Measurements from ENCODE around the gene SUB1.
"Not testable (repeated sequence)": the region's sequence is repeated elsewhere in the genome, so short reads cannot be mapped to it uniquely, and the experiment has no call there.

Gene SUB1

GRCh38 chr5:32601623-32602295, 16.4 kb downstream of the SUB1 start:
- DNase-seq, result no peak

GRCh38 chr5:32602906-32603305, 17.5 kb downstream of the SUB1 start:
- no peak for DNase-seq

GRCh38 chr5:32604800-32605765, 19.7 kb downstream of the SUB1 start:
- no peak for DNase-seq

GRCh38 chr5:32605766-32606152, 20.4 kb downstream of the SUB1 start:
- no peak for DNase-seq

GRCh38 chr5:32612134-32612888, 27.0 kb downstream of the SUB1 start:
- DNase-seq, result no peak

GRCh38 chr5:32613050-32613672, 27.8 kb downstream of the SUB1 start:
- peak; percentile 89 for DNase-seq

- no peak for DNase-seq
These were observed 29.9 kb downstream of the SUB1 start for GRCh38 chr5:32615236-32615635.

GRCh38 chr5:32618962-32619361, 33.6 kb downstream of the SUB1 start:
- DNase-seq, result no peak

GRCh38 chr5:32621256-32621655, 35.9 kb downstream of the SUB1 start:
- no peak for DNase-seq

GRCh38 chr5:32625106-32625505, 39.7 kb downstream of the SUB1 start:
- no peak for DNase-seq

- no peak for DNase-seq
These were observed 40.2 kb downstream of the SUB1 start for GRCh38 chr5:32625547-32625946.

GRCh38 chr5:32627219-32627870, 42.0 kb downstream of the SUB1 start:
- no peak for DNase-seq

- DNase-seq, result no peak
These were observed 42.9 kb downstream of the SUB1 start for GRCh38 chr5:32628049-32628844.

- no peak for DNase-seq
These were observed 45.6 kb downstream of the SUB1 start for GRCh38 chr5:32630867-32631491.

GRCh38 chr5:32633017-32633416, 47.7 kb downstream of the SUB1 start:
- DNase-seq, result not testable (repeated sequence)

- no peak for DNase-seq
These were observed 53.0 kb downstream of the SUB1 start for GRCh38 chr5:32638309-32638708.

GRCh38 chr5:32639943-32640342, 54.6 kb downstream of the SUB1 start:
- no peak for DNase-seq

- DNase-seq, result no peak
These were observed 57.1 kb downstream of the SUB1 start for GRCh38 chr5:32642276-32643002.

- DNase-seq, result no peak
These were observed 59.9 kb downstream of the SUB1 start for GRCh38 chr5:32645246-32645645.
